Endothelial cell of umbilical vein (primary cell): Measurements from ENCODE around the gene EFS. TPM values are rescaled to one million over a fixed set of nuclear protein-coding genes. Genes with fewer than 3 reads are reported as not detected.

Experiments used
- BruUV-seq: library from RNA; stranded (reverse); fragments of 400-500 nt; replicated peaks from 2 replicates; lab custom pipeline; 2021; lab: Mats Ljungman, UMichigan
- CTCF ChIA-PET: fragments of 300-600, 350-600 bp; sonication (Branson Sonifier 250); formaldehyde crosslinking; loops from one replicate; lab custom pipeline; 2021; ENCODE audit warnings: antibody characterized with exemption, inconsistent platforms; lab: Charles Lee
- POLR2A ChIA-PET: fragments of 300-600, 350-600 bp; sonication (Branson Sonifier 250); formaldehyde crosslinking; loops from one replicate; lab custom pipeline; 2021; ENCODE audit warnings: antibody characterized with exemption, inconsistent platforms; lab: Charles Lee
- DNase-seq: peaks from one replicate; pipeline ENCODE4 v3.0.0-alpha.2; 2011; ENCODE audit warnings: low read depth, low spot score
- FAIRE-seq: peaks from 2 replicates; lab custom pipeline; 2011; peaks lifted over from hg19 to GRCh38; lab: Jason Lieb, UNC
- H2AFZ ChIP-seq: 2 replicates; pipeline ENCODE4 v1.6.0; 2012; ENCODE audit warnings: low read depth, low read length, control low read depth, inconsistent platforms
- H3K27ac ChIP-seq: 2 replicates; pipeline ENCODE4 v1.5.1; 2011; ENCODE audit warnings: low read depth, mild to moderate bottlenecking, control low read depth, low read length, moderate library complexity; ENCODE audit not compliant: insufficient read depth
- H3K27me3 ChIP-seq, 2 experiments: 2 replicates each; pipeline versions ENCODE4 v1.6.0 to v1.6.1; 2011; ENCODE audit warnings: low read length in 2 of 2, mixed read lengths in 1 of 2; ENCODE audit not compliant: control insufficient read depth in 2 of 2, insufficient read depth in 2 of 2
- H3K36me3 ChIP-seq, 2 experiments: 2 replicates in 1 of 2; 3 replicates in 1 of 2; pipeline ENCODE4 v1.5.1; 2011; ENCODE audit warnings: low read length in 2 of 2, mild to moderate bottlenecking in 1 of 2, moderate library complexity in 1 of 2; ENCODE audit not compliant: control insufficient read depth in 2 of 2, insufficient read depth in 2 of 2; ENCODE audit errors: extremely low read depth in 1 of 2
- H3K4me1 ChIP-seq: 3 replicates; pipeline ENCODE4 v1.5.1; 2011; ENCODE audit warnings: mild to moderate bottlenecking, low read length; ENCODE audit not compliant: control insufficient read depth, insufficient read depth; ENCODE audit errors: extremely low read depth
- H3K4me2 ChIP-seq: 2 replicates; pipeline ENCODE4 v1.6.1; 2011; ENCODE audit warnings: low read length, control low read depth, mixed read lengths; ENCODE audit not compliant: insufficient read depth
- H3K4me3 ChIP-seq, 3 experiments: fragments of 200-600 bp in 1 of 3; sonication (generic), shearing (Covaris generic) in 1 of 3; replicated peaks in 1 of 3; 2 replicates each; pipeline ENCODE4 v1.5.1; 2011 to 2016; ENCODE audit warnings: control low read depth in 3 of 3, low read length in 3 of 3, mild to moderate bottlenecking in 2 of 3, inconsistent platforms in 1 of 3, low read depth in 1 of 3, moderate library complexity in 1 of 3; ENCODE audit not compliant: insufficient read depth in 1 of 3
- H3K79me2 ChIP-seq: 2 replicates; pipeline ENCODE4 v1.6.0; 2012; ENCODE audit warnings: low read length, inconsistent platforms; ENCODE audit not compliant: control insufficient read depth, insufficient read depth
- H3K9ac ChIP-seq: replicated peaks from 2 replicates; pipeline ENCODE3; 2011; ENCODE audit warnings: low read length, control low read depth; ENCODE audit not compliant: insufficient read depth; ENCODE audit errors: extremely low read depth
- H3K9me1 ChIP-seq: replicated peaks from 3 replicates; pipeline ENCODE4 v1.6.0; 2011; ENCODE audit warnings: mild to moderate bottlenecking, low read length; ENCODE audit not compliant: control insufficient read depth, insufficient read depth; ENCODE audit errors: extremely low read depth
- H3K9me3 ChIP-seq: replicated peaks from 2 replicates; pipeline ENCODE4 v1.5.1; 2012; ENCODE audit warnings: low read length, inconsistent platforms; ENCODE audit not compliant: control insufficient read depth, insufficient read depth
- H4K20me1 ChIP-seq: replicated peaks from 2 replicates; pipeline ENCODE3; 2011; ENCODE audit warnings: mild to moderate bottlenecking, low read length; ENCODE audit not compliant: control insufficient read depth, insufficient read depth; ENCODE audit errors: extremely low read depth
- EZH2 ChIP-seq: IDR thresholded peaks from 2 replicates; pipeline ENCODE4 v1.6.1; 2012; ENCODE audit warnings: borderline replicate concordance, low read depth, mild to moderate bottlenecking, moderate library complexity, low read length, inconsistent platforms; ENCODE audit not compliant: severe bottlenecking
- FOS ChIP-seq: IDR thresholded peaks from 2 replicates; pipeline ENCODE4 v1.6.1; 2011; ENCODE audit warnings: mild to moderate bottlenecking, low read length, moderate library complexity, borderline replicate concordance; ENCODE audit not compliant: insufficient read depth
- GATA2 ChIP-seq: IDR thresholded peaks from 2 replicates; pipeline ENCODE4 v1.7.0; 2011; ENCODE audit warnings: low read depth, mild to moderate bottlenecking, moderate library complexity, mixed read lengths, low read length; ENCODE audit not compliant: insufficient read length, insufficient read depth
- JUN ChIP-seq: IDR thresholded peaks from 2 replicates; pipeline ENCODE4 v1.6.1; 2011; ENCODE audit warnings: borderline replicate concordance, low read depth; ENCODE audit not compliant: insufficient read length, insufficient read depth
- MYC ChIP-seq: IDR thresholded peaks from one replicate; pipeline ENCODE4 v1.6.1; 2011; ENCODE audit warnings: mild to moderate bottlenecking, low read depth, low read length
- POLR2A ChIP-seq: IDR thresholded peaks from 2 replicates; pipeline ENCODE4 v1.6.1; 2012; ENCODE audit warnings: low read depth, mild to moderate bottlenecking, control low read depth, low read length
- POLR2AphosphoS5 ChIP-seq: IDR thresholded peaks from 2 replicates; pipeline ENCODE4 v1.6.1; 2012; ENCODE audit warnings: low read depth, mild to moderate bottlenecking, control low read depth, low read length, moderate library complexity; ENCODE audit not compliant: insufficient read depth
- dilution Hi-C: fragments of 300-500 bp; cut with MboI; formaldehyde crosslinking; loops from one replicate; pipeline ENCODE4 v1.15.0; 2019; ENCODE audit warnings: low sequenced_read_pairs; ENCODE audit not compliant: extremely low pct_ligation_motif_present
- intact Hi-C: fragments of 100-400 bp; cut with micrococcal nuclease; formaldehyde crosslinking; loops from one replicate; pipeline ENCODE4 v1.10.0; 2022
- polyA plus RNA-seq, 4 experiments: library from polyadenylated mRNA; depleted of rRNA in 3 of 4; stranded (reverse) in 3 of 4; unstranded in 1 of 4; fragments of >200 nt; gene quantifications; 2 replicates each; pipeline versions ENCODE4 v1.2.1 to v1.2.3, GENCODE V29; 2011 to 2012; ENCODE audit warnings: missing spikeins in 1 of 4
- total RNA-seq: library from RNA; stranded (reverse); gene quantifications from 2 replicates; pipeline ENCODE4 v1.2.3, GENCODE V29; 2021
- TF ChIP-seq, protein P1 (sequence below): IDR thresholded peaks from 2 replicates; pipeline ENCODE4 v1.6.1; 2011; ENCODE audit not compliant: insufficient read depth, insufficient read length
- TF ChIP-seq, protein P2 (sequence below), 2 donors: IDR thresholded peaks; 1 replicate in 1 of 2; 2 replicates in 1 of 2; pipeline ENCODE4 v1.5.1; 2011; ENCODE audit warnings: low read length in 2 of 2, mild to moderate bottlenecking in 2 of 2, moderate library complexity in 2 of 2, control low read depth in 1 of 2, inconsistent platforms in 1 of 2, low read depth in 1 of 2; ENCODE audit not compliant: insufficient read depth in 1 of 2; ENCODE audit errors: extremely low read depth in 1 of 2

The EFS gene
- total and polyA plus RNA-seq, 2 donors (not counting 3 experiments of a cell fraction or from before 2014, with no cell fraction given), result 0.03 to 0.13 TPM

DNA sequence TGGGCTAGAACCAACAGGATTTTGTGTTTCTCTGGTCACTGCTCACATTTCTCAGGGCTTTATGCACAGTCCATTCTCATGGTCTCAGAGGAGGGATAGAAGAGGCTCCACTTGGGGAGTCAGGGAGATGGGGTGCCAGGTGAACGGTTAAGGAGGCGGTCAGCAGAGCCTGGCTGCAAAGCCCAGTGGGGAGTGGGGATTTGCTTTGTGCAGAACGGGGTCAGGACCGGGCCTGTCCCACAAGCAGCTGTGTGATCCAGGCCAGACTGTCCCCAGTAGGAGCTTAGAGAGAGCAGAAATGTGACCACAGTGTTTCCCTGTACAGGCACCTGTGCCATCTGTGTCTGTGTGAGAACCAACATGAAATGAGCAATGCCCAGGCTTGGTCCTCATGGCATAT, 16.0 kb upstream of the EFS start:
- Histone ChIP-seq H3K9me3 (no peaks in the 10 kb centered on the region), H3K36me3 (no peaks in the 10 kb centered on the region), H3K79me2 (no peaks in the 10 kb centered on the region), H3K4me1 (no peaks in the 10 kb centered on the region), H4K20me1 (no peaks in the 10 kb centered on the region), H3K9ac (no peak overlapping the region), H3K9me1 (no peaks in the 10 kb centered on the region), H3K4me3 (no peak overlapping the region), H3K27me3 (no peaks in the 10 kb centered on the region), H2AFZ (no peak overlapping the region), H3K27ac (no peak overlapping the region), H3K4me2 (no peak overlapping the region)
- no TSS peak for BruUV-seq
- DNase-seq, result no peak
- TF ChIP-seq JUN (no peak), FOS (no peak), EZH2 (no peak), MYC (no peak), GATA2 (no peak), POLR2AphosphoS5 (no peak), POLR2A (no peak)
- TF ChIP-seq, protein P1, sequence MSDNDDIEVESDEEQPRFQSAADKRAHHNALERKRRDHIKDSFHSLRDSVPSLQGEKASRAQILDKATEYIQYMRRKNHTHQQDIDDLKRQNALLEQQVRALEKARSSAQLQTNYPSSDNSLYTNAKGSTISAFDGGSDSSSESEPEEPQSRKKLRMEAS, result no peak
- TF ChIP-seq, protein P2, sequence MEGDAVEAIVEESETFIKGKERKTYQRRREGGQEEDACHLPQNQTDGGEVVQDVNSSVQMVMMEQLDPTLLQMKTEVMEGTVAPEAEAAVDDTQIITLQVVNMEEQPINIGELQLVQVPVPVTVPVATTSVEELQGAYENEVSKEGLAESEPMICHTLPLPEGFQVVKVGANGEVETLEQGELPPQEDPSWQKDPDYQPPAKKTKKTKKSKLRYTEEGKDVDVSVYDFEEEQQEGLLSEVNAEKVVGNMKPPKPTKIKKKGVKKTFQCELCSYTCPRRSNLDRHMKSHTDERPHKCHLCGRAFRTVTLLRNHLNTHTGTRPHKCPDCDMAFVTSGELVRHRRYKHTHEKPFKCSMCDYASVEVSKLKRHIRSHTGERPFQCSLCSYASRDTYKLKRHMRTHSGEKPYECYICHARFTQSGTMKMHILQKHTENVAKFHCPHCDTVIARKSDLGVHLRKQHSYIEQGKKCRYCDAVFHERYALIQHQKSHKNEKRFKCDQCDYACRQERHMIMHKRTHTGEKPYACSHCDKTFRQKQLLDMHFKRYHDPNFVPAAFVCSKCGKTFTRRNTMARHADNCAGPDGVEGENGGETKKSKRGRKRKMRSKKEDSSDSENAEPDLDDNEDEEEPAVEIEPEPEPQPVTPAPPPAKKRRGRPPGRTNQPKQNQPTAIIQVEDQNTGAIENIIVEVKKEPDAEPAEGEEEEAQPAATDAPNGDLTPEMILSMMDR (IDR thresholded peaks at IDR 0.05; ENCODE audit: extremely low read depth in 1 of 2, insufficient read depth in 1 of 2, low read depth in 1 of 2, low read length in 2 of 2), result no peak
- dilution Hi-C loops (no loop called here), intact Hi-C loops (loop anchor here (1.0 kb wide), 3 partner anchors 53 to 261 kb away; no protein-coding TSS in a partner anchor)
- POLR2A ChIA-PET, result no interaction called here
- CTCF ChIA-PET, result interaction anchor here (0.7 to 4.7 kb wide), 19 partner anchors 12 to 312 kb away, joined by 3 to 55 read pairs (median 7); partner anchors contain the start of genes PABPN1 and SLC22A17
- FAIRE-seq, result no peak
